PC-9 (cell line): ENCODE measurements around the gene OR7A17. TPM values are rescaled to one million over a fixed set of nuclear protein-coding genes. Genes with fewer than 3 reads are reported as not detected.

Source experiments
- BruUV-seq: library from RNA; stranded (reverse); fragments of 400-500 nt; replicated peaks from 2 replicates; lab custom pipeline; 2021; lab: Mats Ljungman, UMichigan
- CTCF ChIA-PET: fragments of 300-600 bp; sonication (Branson Sonifier 250); formaldehyde crosslinking; loops from one replicate; lab custom pipeline; 2022; ENCODE audit warnings: antibody characterized with exemption; lab: Charles Lee
- POLR2A ChIA-PET: fragments of 300-600 bp; sonication (Branson Sonifier 250); formaldehyde crosslinking; loops from one replicate; lab custom pipeline; 2022; ENCODE audit warnings: antibody characterized with exemption; ENCODE audit not compliant: unreplicated experiment; lab: Charles Lee
- DNase-seq, 2 experiments: peaks; one replicate each; pipeline versions ENCODE4 v3.0.0 to v3.0.0-alpha.2; 2015 to 2022; ENCODE audit warnings: mixed read lengths in 1 of 2
- H2AFZ ChIP-seq: fragments of 200-600 bp; sonication (generic); 2 replicates; pipeline ENCODE4 v1.8.1; 2017; ENCODE audit warnings: antibody characterized with exemption
- H3F3A ChIP-seq: fragments of 200-600 bp; sonication (generic); 2 replicates; pipeline ENCODE4 v1.8.1; 2017; ENCODE audit warnings: antibody characterized with exemption, mild to moderate bottlenecking, low read depth; ENCODE audit not compliant: insufficient read depth
- H3K27ac ChIP-seq: fragments of 200-600 bp; sonication (generic); 2 replicates; pipeline ENCODE4 v1.6.1; 2016; ENCODE audit warnings: mixed run types
- H3K27me3 ChIP-seq: fragments of 200-600 bp; sonication (generic); 2 replicates; pipeline ENCODE4 v1.6.1; 2016; ENCODE audit warnings: low read depth, mixed run types; ENCODE audit not compliant: insufficient read depth
- H3K36me3 ChIP-seq: fragments of 200-600 bp; sonication (generic); 2 replicates; pipeline ENCODE4 v1.6.1; 2016; ENCODE audit warnings: low read depth, mixed run types
- H3K4me1 ChIP-seq: fragments of 200-600 bp; sonication (generic); replicated peaks from 2 replicates; pipeline ENCODE4 v1.6.1; 2016; ENCODE audit warnings: mixed run types; ENCODE audit not compliant: insufficient read depth
- H3K4me2 ChIP-seq: fragments of 200-600 bp; sonication (generic); 2 replicates; pipeline ENCODE4 v1.6.1; 2017; ENCODE audit warnings: mixed run types
- H3K4me3 ChIP-seq: fragments of 200-600 bp; sonication (generic); 2 replicates; pipeline ENCODE4 v1.6.1; 2016; ENCODE audit warnings: mixed run types
- H3K79me2 ChIP-seq: fragments of 200-600 bp; sonication (generic); 2 replicates; pipeline ENCODE4 v1.6.1; 2017; ENCODE audit warnings: low read depth, mixed run types
- H3K9me2 ChIP-seq: fragments of 200-600 bp; sonication (generic); 2 replicates; pipeline ENCODE4 v1.8.1; 2017; ENCODE audit warnings: mild to moderate bottlenecking; ENCODE audit not compliant: insufficient read depth
- H3K9me3 ChIP-seq: fragments of 200-600 bp; sonication (generic); 2 replicates; pipeline ENCODE4 v1.8.1; 2016; ENCODE audit warnings: low read depth; ENCODE audit not compliant: insufficient read depth
- H4K20me1 ChIP-seq: fragments of 200-600 bp; sonication (generic); 2 replicates; pipeline ENCODE4 v1.8.1; 2017; ENCODE audit not compliant: insufficient read depth
- CTCF ChIP-seq: fragments of 200-600 bp; sonication (generic); conservative IDR thresholded peaks from 2 replicates; pipeline ENCODE4 v1.6.1; 2017; ENCODE audit warnings: mixed run types, antibody characterized with exemption, mild to moderate bottlenecking, moderate library complexity
- EZH2 ChIP-seq: fragments of 200-600 bp; sonication (generic); IDR thresholded peaks from 2 replicates; pipeline ENCODE4 v1.8.0; 2017; ENCODE audit warnings: antibody characterized with exemption, low read depth
- intact Hi-C: fragments of 100-400 bp; cut with micrococcal nuclease; formaldehyde crosslinking; loops from one replicate; pipeline ENCODE4 v1.10.0; 2022; ENCODE audit not compliant: unreplicated experiment
- total RNA-seq: library from RNA; stranded (reverse); gene quantifications from 2 replicates; pipeline ENCODE4 v1.2.3, GENCODE V29; 2021

Gene OR7A17
- total RNA-seq, 1 experiment from 2014 or later = not detected

GRCh38 chr19:14890643-14891379 is 4.9 kb upstream of the OR7A17 start:
- no TSS peak for BruUV-seq
- no peak overlapping the region for H3K27ac ChIP-seq
- H3K9me2 ChIP-seq = no peaks in the 10 kb centered on the region
- H3K4me2 ChIP-seq = no peak overlapping the region
- peaks cover 16% of the 10 kb centered on the region for H3F3A ChIP-seq
- no peaks in the 10 kb centered on the region for H3K27me3 ChIP-seq
- intact Hi-C loops = no loop called here
- TF ChIP-seq CTCF (no peak), EZH2 (no peak)
- peak in 1 of 2 experiments; percentile 53 for DNase-seq
- H3K4me1 ChIP-seq = peaks cover 32% of the 10 kb centered on the region
- ChIA-PET CTCF (no interaction called here), POLR2A (no interaction called here)
- no peak overlapping the region for H3K4me3 ChIP-seq
- no peak overlapping the region for H2AFZ ChIP-seq
- peaks cover 7% of the 10 kb centered on the region; the same call in 1 of the 2 replicates for H3K9me3 ChIP-seq
- H3K36me3 ChIP-seq = no peaks in the 10 kb centered on the region
- H3K79me2 ChIP-seq = no peaks in the 10 kb centered on the region
- no peaks in the 10 kb centered on the region for H4K20me1 ChIP-seq

GRCh38 chr19:14889994-14890642 is 4.2 kb upstream of the OR7A17 start:
- no peak overlapping the region for H3K4me3 ChIP-seq
- TF ChIP-seq EZH2 = no peak
- TF ChIP-seq CTCF = no peak
- H3K79me2 ChIP-seq = no peaks in the 10 kb centered on the region
- H3K4me2 ChIP-seq = no peak overlapping the region
- no TSS peak for BruUV-seq
- no peaks in the 10 kb centered on the region for H4K20me1 ChIP-seq
- no peaks in the 10 kb centered on the region for H3K36me3 ChIP-seq
- H3K27me3 ChIP-seq = no peaks in the 10 kb centered on the region
- H3K4me1 ChIP-seq = peaks cover 32% of the 10 kb centered on the region
- ChIA-PET CTCF (no interaction called here), POLR2A (no interaction called here)
- H2AFZ ChIP-seq = no peak overlapping the region
- peaks cover 7% of the 10 kb centered on the region; the same call in 1 of the 2 replicates for H3K9me3 ChIP-seq
- DNase-seq = peak in 1 of 2 experiments; percentile 42
- peaks cover 16% of the 10 kb centered on the region for H3F3A ChIP-seq
- no peaks in the 10 kb centered on the region for H3K9me2 ChIP-seq
- intact Hi-C loops = no loop called here
- no peak overlapping the region for H3K27ac ChIP-seq

- intact Hi-C loops = loop anchor here (1.0 to 5.0 kb wide), 3 partner anchors 281 to 685 kb away; partner anchors contain the start of gene NDUFB7
- BruUV-seq = no TSS peak
These were observed 14.2 kb downstream of the OR7A17 start for GRCh38 chr19:14871619-14872230.

More at GRCh38 chr19:14871619-14872230, 14.2 kb downstream of the OR7A17 start:
- Histone ChIP-seq H3K27ac (no peak overlapping the region), H2AFZ (no peak overlapping the region), H4K20me1 (no peaks in the 10 kb centered on the region), H3K4me3 (no peak overlapping the region), H3K4me2 (no peak overlapping the region), H3F3A (no peaks in the 10 kb centered on the region), H3K4me1 (peaks cover 6% of the 10 kb centered on the region; the same call in 1 of the 2 replicates), H3K36me3 (no peaks in the 10 kb centered on the region), H3K79me2 (no peaks in the 10 kb centered on the region), H3K27me3 (no peaks in the 10 kb centered on the region), H3K9me3 (no peaks in the 10 kb centered on the region), H3K9me2 (no peaks in the 10 kb centered on the region; the same call in 1 of the 2 replicates)
- POLR2A ChIA-PET = no interaction called here
- CTCF ChIA-PET = no interaction called here
- peak; percentile 0 to 59 for DNase-seq
- TF ChIP-seq CTCF (peak; percentile 91), EZH2 (no peak)
